Cardiac septum (tissue), 1 donor: ENCODE results near the gene SLC8A1. TPM values are rescaled to one million over a fixed set of nuclear protein-coding genes. Genes with fewer than 3 reads are reported as not detected.

Experiments used
- DNase-seq: peaks from one replicate; pipeline ENCODE4 v3.0.0-alpha.2; 2020; ENCODE audit warnings: low spot score
- intact Hi-C: fragments of 100-400 bp; cut with DNase I; formaldehyde crosslinking; loops from one replicate; pipeline ENCODE4 v1.14.0; 2022
- total RNA-seq: library from RNA; stranded (reverse); fragmentation: NEBNext Ultra II Directional; extraction: Animal tissue kit (Norgen Biotek cat#: 25700); gene quantifications from one replicate; pipeline ENCODE4 v1.2.1, GENCODE V29; 2021
- donor health status: DM: no; HTN: no; CAD: no.

Gene SLC8A1
- total RNA-seq, 1 donor from 2014 or later = 906 TPM

- intact Hi-C loops = no loop called here
Measured at GRCh38 chr2:40332191-40332826, 119.6 kb downstream of the SLC8A1 start.

GRCh38 chr2:40330096-40330495, 121.8 kb downstream of the SLC8A1 start:
- intact Hi-C loops = no loop called here
- no peak for DNase-seq

More at GRCh38 chr2:40332191-40332826, 119.6 kb downstream of the SLC8A1 start:
- no peak for DNase-seq

- intact Hi-C loops = no loop called here
- no peak for DNase-seq
Measured at GRCh38 chr2:40329739-40330030, 122.2 kb downstream of the SLC8A1 start.

- no peak for DNase-seq
- intact Hi-C loops = no loop called here
Measured at GRCh38 chr2:40325116-40325515, 126.8 kb downstream of the SLC8A1 start.

GRCh38 chr2:40324656-40325055, 127.2 kb downstream of the SLC8A1 start:
- DNase-seq = no peak
- intact Hi-C loops = no loop called here

GRCh38 chr2:40321822-40322221, 130.1 kb downstream of the SLC8A1 start:
- no peak for DNase-seq
- intact Hi-C loops = no loop called here

GRCh38 chr2:40321016-40321623, 130.8 kb downstream of the SLC8A1 start:
- intact Hi-C loops = no loop called here
- DNase-seq = no peak

- DNase-seq = no peak
- intact Hi-C loops = no loop called here
Measured at GRCh38 chr2:40318921-40319320, 133.0 kb downstream of the SLC8A1 start.

GRCh38 chr2:40317761-40318160, 134.1 kb downstream of the SLC8A1 start:
- no peak for DNase-seq
- intact Hi-C loops = no loop called here

GRCh38 chr2:40317046-40317445, 134.8 kb downstream of the SLC8A1 start:
- DNase-seq = no peak
- intact Hi-C loops = no loop called here

- intact Hi-C loops = no loop called here
Measured at GRCh38 chr2:40316620-40317019, 135.3 kb downstream of the SLC8A1 start.

GRCh38 chr2:40315683-40316082, 136.2 kb downstream of the SLC8A1 start:
- DNase-seq = no peak
- intact Hi-C loops = no loop called here

More at GRCh38 chr2:40316620-40317019, 135.3 kb downstream of the SLC8A1 start:
- no peak for DNase-seq

GRCh38 chr2:40311026-40311425, 140.9 kb downstream of the SLC8A1 start:
- no peak for DNase-seq
- intact Hi-C loops = no loop called here

GRCh38 chr2:40310303-40310702, 141.6 kb downstream of the SLC8A1 start:
- no peak for DNase-seq
- intact Hi-C loops = no loop called here

- intact Hi-C loops = no loop called here
- peak; percentile 80 for DNase-seq
Measured at GRCh38 chr2:40304340-40304739, 147.6 kb downstream of the SLC8A1 start.

- intact Hi-C loops = no loop called here
- DNase-seq = no peak
Measured at GRCh38 chr2:40303746-40304145, 148.1 kb downstream of the SLC8A1 start.

- intact Hi-C loops = no loop called here
- DNase-seq = no peak
Measured at GRCh38 chr2:40302751-40303325, 149.1 kb downstream of the SLC8A1 start.

- no peak for DNase-seq
- intact Hi-C loops = no loop called here
Measured at GRCh38 chr2:40300391-40300790, 151.5 kb downstream of the SLC8A1 start.

- intact Hi-C loops = no loop called here
- DNase-seq = no peak
Measured at GRCh38 chr2:40299781-40300180, 152.1 kb downstream of the SLC8A1 start.

GRCh38 chr2:40299173-40299572, 152.7 kb downstream of the SLC8A1 start:
- intact Hi-C loops = no loop called here
- DNase-seq = no peak

GRCh38 chr2:40298026-40298425, 153.9 kb downstream of the SLC8A1 start:
- intact Hi-C loops = no loop called here

More at GRCh38 chr2:40298026-40298425, 153.9 kb downstream of the SLC8A1 start:
- DNase-seq = no peak
